GM12801 (cell line): ENCODE data around the gene STX8.

Experiments used
- TF ChIP-seq, protein P1 (sequence below): IDR thresholded peaks from one replicate; pipeline ENCODE4 v1.5.1; 2011; ENCODE audit warnings: control low read depth; ENCODE audit not compliant: insufficient read length; ENCODE audit errors: extremely low read depth

STX8 gene

GRCh38 chr17:9566067-9566466, 9.6 kb downstream of the STX8 start:
- TF ChIP-seq, protein P1, sequence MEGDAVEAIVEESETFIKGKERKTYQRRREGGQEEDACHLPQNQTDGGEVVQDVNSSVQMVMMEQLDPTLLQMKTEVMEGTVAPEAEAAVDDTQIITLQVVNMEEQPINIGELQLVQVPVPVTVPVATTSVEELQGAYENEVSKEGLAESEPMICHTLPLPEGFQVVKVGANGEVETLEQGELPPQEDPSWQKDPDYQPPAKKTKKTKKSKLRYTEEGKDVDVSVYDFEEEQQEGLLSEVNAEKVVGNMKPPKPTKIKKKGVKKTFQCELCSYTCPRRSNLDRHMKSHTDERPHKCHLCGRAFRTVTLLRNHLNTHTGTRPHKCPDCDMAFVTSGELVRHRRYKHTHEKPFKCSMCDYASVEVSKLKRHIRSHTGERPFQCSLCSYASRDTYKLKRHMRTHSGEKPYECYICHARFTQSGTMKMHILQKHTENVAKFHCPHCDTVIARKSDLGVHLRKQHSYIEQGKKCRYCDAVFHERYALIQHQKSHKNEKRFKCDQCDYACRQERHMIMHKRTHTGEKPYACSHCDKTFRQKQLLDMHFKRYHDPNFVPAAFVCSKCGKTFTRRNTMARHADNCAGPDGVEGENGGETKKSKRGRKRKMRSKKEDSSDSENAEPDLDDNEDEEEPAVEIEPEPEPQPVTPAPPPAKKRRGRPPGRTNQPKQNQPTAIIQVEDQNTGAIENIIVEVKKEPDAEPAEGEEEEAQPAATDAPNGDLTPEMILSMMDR: no peak

DNA sequence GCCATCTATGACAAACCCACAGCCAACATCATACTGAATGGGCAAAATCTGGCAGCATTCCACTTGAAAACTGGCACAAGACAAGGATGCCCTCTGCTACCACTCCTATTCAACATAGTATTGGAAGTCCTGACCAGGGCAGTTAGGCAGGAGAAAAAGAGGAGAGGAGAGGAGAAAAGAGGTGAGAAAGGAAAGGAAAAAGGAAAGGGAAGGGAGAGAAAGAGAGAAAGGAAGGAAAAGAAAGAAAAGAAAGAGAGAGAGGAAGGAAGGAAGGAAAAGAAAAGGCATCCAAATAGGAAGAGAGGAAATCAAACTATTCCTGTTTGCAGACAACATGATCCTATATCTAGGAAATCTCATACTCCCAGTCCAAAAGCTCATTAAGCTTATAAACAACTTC, 11.5 kb downstream of the STX8 start:
- TF ChIP-seq, protein P1: no peak

GRCh38 chr17:9557857-9558256, 17.8 kb downstream of the STX8 start:
- TF ChIP-seq, protein P1: no peak

DNA sequence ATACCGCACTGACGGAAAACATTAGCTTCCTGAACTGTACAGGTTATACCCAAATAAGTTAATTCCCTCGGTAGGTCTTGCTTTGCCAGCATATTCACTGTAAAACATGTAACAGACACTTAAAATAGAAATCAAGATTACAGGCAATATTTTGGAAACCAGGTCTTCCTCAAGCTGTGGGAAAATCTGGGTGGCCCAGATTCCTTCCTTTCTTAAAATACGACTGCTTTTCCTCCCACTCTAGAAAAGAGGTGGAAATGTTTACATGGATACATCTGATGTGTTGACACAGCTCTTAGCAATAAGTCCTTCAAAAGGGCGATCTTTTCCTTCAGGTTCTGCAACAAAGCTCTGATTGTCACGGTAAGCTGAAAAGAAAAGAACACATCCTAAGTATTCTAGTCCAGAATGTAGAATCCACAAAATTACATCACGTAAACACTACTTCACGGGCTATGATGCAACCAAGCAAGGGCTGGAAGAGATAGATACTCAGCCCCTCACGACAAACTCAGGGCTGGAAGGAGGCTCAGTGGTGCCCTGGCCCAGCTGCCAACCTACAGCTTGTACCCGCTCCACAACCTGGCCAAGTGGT, 18.4 kb downstream of the STX8 start:
- TF ChIP-seq, protein P1: no peak

DNA sequence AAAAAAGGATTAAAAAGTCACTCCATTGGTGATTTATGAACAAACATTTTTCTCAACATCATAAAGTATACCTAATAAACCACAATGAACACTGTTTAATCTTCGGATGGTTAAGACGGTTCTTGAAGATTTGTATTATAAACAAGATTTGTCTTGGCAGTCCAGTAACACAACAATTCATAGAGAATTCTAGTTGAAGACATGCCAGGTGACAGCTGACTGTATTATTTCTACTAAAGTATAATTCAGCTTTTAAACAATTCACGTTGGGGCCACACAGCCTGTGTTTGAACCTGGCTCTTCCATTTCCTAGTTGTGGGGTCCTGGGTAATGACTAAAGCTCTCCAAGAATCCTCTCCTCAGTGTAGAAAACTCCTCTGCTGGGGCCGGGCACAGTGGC, 22.0 kb downstream of the STX8 start:
- TF ChIP-seq, protein P1: no peak

DNA sequence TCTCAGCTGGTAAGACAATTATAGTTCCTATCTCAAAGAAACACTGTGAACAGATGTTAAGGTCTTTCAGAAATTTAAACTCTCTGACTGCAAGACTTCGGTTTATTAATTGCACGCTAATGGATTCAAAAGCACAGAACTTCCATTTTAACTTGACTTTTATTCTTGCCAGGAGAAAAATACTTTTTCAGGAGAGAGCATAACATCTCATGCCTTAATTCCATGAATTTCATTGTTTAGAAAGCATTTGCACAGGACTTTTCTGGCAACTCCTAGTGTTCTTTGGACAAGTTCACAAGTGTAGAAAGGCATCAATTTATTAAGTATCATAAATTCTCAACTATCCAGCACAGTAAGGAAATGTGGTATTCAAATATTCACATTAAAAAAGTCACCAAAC, 22.4 kb downstream of the STX8 start:
- TF ChIP-seq, protein P1: no peak

DNA sequence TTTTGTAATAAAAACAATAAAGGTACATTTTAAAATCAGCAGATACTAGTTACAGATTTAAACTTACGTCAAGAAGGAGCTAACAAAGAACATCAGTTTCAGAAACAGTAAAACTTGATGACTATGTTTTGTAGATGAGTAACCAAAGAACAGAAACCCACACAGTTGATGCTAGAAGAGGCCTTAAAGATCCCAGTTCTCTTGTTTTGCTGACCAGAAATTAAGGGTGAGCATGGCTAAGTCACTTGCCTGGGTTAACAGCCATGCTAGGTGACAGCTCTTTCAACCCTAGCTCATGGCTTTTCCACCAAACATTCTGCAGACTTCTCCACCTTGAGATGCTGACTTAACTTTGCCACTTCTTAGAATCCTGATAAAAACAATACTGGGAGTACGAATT, 26.4 kb downstream of the STX8 start:
- TF ChIP-seq, protein P1: no peak
